ENCODE measurements around the gene CUX1.
A peak's percentile ranks its signal among the peaks of the same experiment; 100 is the strongest.

Gene CUX1

DNA sequence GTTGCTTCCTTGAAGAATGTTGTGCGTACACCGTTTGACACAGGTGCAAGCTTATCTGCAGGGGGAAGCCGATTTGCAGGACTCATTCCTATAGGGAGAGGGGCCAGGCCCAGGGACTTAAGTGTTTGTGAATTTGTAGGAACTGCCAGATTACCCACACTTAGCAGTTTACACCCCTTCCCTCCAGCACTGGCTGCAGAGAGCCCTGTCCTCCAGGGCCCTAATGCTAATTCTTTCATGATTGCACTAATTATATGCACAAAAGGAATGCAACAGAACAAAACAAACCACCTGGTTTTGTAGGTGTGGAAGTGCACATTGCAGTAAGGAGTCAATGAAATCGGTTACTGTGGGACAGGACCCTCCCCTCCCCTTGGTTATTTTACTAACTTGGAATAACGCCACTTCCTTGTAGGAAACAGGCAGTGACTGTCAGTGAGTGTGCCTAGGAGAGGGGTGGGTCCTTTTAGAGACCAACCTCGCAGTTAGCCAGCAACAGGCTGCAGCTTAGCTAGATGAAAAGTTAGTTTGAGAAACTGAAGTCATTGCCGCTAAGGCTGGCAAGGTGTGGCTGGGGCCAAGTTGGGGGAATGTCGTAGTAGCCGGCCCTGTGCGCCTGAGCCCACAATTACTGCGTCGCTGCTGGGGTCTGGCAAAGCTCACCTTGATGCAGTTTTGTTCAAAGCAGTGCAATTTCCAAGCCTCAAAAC is 60.6 kb downstream of the CUX1 start:
- H3K27ac ChIP-seq: peak overlapping the region; percentile 98
- TF ChIP-seq, protein P1, sequence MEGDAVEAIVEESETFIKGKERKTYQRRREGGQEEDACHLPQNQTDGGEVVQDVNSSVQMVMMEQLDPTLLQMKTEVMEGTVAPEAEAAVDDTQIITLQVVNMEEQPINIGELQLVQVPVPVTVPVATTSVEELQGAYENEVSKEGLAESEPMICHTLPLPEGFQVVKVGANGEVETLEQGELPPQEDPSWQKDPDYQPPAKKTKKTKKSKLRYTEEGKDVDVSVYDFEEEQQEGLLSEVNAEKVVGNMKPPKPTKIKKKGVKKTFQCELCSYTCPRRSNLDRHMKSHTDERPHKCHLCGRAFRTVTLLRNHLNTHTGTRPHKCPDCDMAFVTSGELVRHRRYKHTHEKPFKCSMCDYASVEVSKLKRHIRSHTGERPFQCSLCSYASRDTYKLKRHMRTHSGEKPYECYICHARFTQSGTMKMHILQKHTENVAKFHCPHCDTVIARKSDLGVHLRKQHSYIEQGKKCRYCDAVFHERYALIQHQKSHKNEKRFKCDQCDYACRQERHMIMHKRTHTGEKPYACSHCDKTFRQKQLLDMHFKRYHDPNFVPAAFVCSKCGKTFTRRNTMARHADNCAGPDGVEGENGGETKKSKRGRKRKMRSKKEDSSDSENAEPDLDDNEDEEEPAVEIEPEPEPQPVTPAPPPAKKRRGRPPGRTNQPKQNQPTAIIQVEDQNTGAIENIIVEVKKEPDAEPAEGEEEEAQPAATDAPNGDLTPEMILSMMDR (conservative IDR thresholded peaks at IDR 0.05): no peak

DNA sequence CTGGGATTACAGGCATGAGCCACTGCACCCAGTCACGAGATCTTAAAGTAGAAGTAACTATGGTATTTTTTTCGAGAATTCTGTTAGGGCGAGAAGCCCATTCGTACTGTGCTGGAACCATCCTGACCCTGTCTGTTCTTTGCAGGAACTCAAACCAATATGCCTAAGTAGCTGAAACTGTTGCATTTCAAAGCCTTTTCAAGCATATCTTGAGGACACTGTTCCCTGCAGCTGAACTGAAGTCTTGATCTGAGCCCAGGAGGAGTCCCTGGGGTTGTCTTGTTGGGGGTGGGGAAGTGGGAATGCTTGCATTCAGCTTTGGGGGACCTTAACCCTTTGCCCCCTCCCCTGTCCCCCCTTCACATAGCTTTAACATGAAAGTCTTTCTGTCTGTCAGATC is 61.5 kb downstream of the CUX1 start:
- H3K27ac ChIP-seq: peak overlapping the region; percentile 98
- TF ChIP-seq, protein P1 (conservative IDR thresholded peaks at IDR 0.05): no peak

DNA sequence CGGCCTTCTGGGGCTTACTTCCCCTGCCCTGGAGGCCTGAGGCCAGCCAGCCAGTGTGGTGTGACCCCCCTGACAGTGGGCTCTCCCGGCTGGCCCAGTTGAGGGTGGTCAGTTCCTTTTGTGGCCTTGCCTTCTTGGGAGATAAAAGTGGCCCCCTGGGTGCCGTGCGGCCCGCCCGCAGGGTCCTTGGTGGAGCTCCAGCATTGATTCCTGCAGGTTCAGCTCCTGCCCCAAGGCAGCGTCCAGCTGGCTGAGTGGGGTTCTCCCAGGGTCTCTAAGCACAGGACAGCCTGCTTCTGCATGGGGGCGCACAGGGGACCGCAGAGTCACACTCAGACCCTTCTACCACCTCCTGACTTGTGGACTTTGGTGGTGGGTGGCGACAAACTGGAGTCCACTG is 62.1 kb downstream of the CUX1 start:
- H3K27ac ChIP-seq: peak overlapping the region; percentile 98
- TF ChIP-seq, protein P1 (conservative IDR thresholded peaks at IDR 0.05): no peak

DNA sequence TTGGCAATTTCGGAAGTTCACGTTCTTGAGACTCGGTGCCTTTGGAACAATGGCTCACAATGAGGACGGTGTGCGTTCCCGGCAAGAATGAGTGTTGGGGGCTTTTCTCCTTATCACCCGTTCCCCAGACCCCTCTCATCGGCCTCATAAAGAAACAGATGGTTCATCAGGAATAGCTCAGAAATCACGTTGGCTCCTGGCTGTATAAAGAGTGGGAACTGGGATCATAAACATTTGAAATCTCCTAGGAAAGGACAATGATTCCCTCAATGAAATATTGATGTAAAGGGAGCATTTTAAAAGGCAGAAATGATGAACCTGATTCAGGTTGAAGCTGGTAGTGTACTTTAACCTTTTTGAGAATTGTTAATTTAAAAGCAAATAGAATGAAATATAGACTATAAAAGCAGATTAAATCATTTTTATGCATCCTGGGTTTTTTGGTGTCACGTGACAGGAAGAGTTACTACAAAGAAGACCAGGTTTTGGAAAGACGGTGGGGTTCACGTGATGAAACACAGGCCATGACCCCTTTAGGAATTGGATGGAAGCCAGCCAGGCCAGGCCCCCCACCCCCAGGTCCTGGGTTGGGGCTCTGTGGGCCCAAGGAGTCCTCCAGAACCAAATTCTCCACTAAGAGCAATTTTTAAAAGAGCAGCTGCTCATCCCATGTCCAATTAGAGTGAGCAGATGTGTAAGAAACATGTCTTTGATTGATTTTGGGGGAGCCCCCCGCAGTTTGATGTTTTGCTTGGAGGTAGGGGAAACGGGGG is 63.0 kb downstream of the CUX1 start:
- H3K27ac ChIP-seq: peak overlapping the region; percentile 98
- TF ChIP-seq, protein P1 (conservative IDR thresholded peaks at IDR 0.05): no peak

DNA sequence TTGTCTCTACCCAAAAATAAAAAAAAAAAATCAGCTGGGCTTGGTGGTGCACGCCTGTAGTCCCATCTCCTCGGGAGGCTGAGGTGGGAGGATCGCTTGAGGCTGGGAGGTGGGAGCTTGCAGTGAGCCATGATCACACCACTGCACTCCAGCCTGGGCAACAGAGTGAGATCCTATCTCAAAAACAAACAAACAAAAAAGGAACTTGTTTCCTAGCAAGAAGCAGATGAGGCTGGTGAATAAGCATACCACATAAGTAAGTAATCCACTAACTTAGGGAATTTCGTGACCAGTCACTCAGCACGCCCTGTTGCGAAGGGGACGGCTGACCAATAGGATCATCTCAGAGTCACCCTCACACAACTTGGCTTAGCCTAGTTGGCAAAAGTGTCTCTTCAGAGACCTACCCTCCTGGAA is 64.6 kb downstream of the CUX1 start:
- H3K27ac ChIP-seq: peak overlapping the region; percentile 98
- TF ChIP-seq, protein P1 (conservative IDR thresholded peaks at IDR 0.05): no peak

DNA sequence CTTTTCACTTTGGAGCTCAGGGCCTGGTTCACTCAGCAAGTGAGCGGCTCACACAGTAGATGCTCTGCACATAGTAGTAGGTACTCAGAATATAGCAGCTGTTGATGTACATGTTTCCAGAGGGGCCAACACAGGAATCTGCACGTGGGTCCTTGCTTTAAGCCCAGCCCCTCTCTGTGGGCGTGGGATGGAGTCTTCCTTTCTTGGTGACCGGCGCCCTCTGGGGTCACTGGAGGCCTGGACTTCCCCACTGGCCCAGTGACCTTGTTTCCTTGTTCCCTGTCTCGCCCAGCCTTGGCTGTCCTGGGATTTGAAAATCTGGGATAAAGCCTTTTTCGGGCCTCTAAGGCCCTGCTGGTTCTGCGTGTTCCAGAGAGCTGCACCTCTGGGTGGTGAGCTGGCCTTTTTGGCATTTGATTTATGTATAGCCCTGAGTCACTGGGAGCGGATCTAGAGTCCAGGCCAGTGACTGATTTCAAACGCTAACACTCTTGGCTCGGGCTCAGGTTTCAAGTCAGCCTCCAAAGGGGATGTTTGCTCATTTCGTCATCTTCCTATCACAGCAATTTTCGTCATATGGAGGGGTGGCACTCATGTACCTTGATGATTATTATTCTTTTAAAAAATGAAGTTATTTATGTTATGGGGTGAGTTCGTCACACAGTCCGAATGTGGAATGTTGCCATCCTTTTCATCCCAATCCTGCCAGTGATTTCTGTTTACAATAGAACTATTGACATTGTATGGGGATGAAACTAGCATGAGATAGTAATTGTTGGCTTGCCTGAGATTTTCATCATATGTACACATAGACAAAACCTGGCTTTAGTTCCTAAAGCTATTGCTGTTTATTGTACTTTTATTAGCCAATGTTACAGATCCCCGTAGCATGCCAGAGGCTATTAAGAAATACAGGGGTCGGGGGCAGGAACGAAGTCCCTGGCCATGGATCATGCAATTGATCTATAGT is 65.5 kb downstream of the CUX1 start:
- TF ChIP-seq, protein P1 (conservative IDR thresholded peaks at IDR 0.05): peak; percentile 4; the same call in 1 of the 2 replicates
- peak overlapping the region; percentile 98 for H3K27ac ChIP-seq

Data from VCaP (cell line).